ELR (cell line): ENCODE results near the gene SRXN1.
A peak's percentile ranks its signal among the peaks of the same experiment; 100 is the strongest.

Experiments used
- DNase-seq: peaks from one replicate; pipeline ENCODE4 v3.0.0-alpha.2; 2015; ENCODE audit warnings: low read depth

SRXN1 gene

DNA sequence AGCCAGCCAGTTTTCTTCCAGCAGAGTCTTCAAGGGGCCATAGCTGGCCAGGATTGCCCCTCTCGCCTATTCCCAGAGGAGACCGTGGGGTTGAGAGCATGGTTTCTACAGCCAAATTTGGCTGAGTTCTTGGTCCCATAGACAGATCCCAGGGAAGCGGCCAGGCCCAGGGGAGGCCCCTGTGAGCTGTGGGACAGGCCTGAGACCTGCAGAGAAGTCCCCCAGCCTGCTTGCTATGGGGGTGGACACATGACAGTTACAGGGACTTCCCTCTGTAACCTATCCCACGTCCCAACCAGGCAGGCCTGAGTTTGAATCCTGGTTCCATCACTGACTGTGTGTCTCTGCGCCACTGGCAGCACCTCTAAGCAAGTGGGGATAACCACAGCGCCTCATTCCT lies 45.5 kb downstream of the SRXN1 start:
- no peak for DNase-seq

DNA sequence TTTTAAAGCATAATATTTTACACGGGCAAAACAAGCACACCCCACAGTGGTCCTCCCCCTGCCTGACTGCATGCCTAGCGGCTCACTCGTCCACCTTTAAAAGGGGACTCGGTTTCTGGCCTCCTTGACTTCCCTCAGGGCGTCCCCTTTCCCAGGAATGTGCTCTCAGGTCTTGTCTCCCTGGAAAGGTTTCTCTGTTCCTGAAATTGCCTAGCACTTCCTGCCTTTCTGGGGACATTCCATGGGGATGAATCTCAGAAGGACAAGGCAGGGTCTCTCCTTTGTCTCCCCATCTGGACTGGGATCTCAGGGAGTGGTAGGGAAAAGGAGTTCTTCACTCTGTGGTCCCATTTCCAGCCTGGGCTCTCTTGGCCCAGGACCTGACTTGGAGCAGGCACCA lies 47.8 kb downstream of the SRXN1 start:
- peak; percentile 15 for DNase-seq

GRCh38 chr20:603116-603640 lies 49.8 kb downstream of the SRXN1 start:
- no peak for DNase-seq

DNA sequence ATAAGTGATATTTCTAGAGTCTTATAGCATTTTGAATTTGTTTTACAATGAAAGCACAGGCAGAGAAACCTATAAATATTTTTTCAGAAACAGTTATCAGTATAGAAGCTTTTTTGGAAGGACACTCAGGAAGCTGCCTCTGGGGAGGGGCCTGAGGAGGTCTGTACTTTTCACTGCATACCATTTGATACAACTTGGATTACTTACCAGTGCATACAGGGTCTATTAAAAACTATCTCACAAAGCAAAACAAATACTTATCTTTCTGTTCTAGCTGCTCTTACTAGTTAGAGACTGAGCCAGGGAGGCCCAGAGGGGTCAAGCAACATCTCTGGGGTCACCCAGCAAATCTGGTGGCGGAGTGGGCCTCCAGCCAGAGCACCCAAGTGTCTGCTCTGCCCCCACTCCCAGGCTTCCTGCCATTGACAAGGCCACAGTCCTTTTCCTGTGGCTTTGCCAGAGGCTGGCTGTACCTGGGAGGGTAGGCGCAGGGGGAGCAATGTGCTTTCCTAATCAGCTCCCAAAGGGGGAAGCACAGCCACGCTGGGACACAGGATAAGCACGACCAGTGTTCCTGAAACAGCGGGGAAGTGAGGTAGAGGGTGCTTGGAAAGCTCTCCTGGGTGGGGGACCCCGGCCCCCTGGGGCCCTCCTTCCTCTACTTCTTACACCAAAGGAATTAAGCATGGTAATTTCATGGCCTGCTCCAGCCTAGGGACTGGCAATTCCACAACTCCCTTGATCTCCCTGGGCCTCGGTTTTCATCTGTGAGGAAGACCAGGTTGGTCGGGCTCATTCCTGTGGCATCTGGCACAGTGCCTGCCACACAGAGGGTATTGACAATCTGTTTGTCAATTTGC lies 50.7 kb downstream of the SRXN1 start:
- no peak for DNase-seq

DNA sequence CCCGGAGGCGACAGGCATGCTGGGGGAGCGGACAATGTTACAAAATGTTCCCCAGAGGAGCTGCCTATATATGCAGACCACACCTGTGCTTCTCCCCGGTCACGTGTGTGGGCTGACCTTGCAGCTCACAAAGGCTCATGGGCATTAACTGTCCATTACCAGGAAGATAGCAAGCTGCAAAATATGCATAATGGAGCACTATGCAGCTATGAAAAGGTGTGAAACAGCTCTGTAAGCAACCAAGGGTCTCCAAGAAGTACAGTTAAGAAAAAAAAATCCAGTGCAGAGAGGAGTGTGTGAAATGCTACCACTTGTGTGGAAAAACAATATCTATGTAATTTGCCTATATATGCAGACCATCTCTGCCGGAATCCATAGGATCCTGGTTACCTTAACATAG lies 52.3 kb downstream of the SRXN1 start:
- no peak for DNase-seq

GRCh38 chr20:600141-600540 lies 52.9 kb downstream of the SRXN1 start:
- no peak for DNase-seq

GRCh38 chr20:598133-598850 lies 54.7 kb downstream of the SRXN1 start:
- no peak for DNase-seq

- no peak for DNase-seq
Measured at GRCh38 chr20:597560-597959, 55.4 kb downstream of the SRXN1 start.
